DND-41 (cell line): Measurements from ENCODE around the gene MYH13.

Experiments used
- ATAC-seq: fragments of 200-7000 bp; cut with Tn5 transposase; 3 replicates; pipeline ENCODE4 v1.9.1; 2021; ENCODE audit warnings: low read depth; ENCODE audit not compliant: insufficient read depth
- DNase-seq: peaks from one replicate; pipeline ENCODE4 v3.0.0-alpha.2; 2020
- H2AFZ ChIP-seq: 2 replicates; pipeline ENCODE4 v1.6.0; 2012; ENCODE audit warnings: low read depth, low read length
- H3K27ac ChIP-seq: 2 replicates; pipeline ENCODE4 v1.5.1; 2012; ENCODE audit warnings: low read length, inconsistent platforms
- H3K27me3 ChIP-seq: fragments of 200-600 bp; sonication (generic); 2 replicates; pipeline ENCODE4 v1.6.0; 2012; ENCODE audit warnings: low read length, mild to moderate bottlenecking, inconsistent platforms; ENCODE audit not compliant: insufficient read depth, poor library complexity
- H3K36me3 ChIP-seq: 2 replicates; pipeline ENCODE4 v1.5.1; 2012; ENCODE audit warnings: low read length, inconsistent platforms; ENCODE audit not compliant: insufficient read depth
- H3K4me1 ChIP-seq: 2 replicates; pipeline ENCODE4 v1.5.1; 2012; ENCODE audit warnings: mild to moderate bottlenecking, low read length; ENCODE audit not compliant: insufficient read depth
- H3K4me2 ChIP-seq: 2 replicates; pipeline ENCODE4 v1.6.0; 2012; ENCODE audit warnings: mild to moderate bottlenecking, moderate library complexity, low read length, inconsistent platforms; ENCODE audit not compliant: insufficient read depth
- H3K4me3 ChIP-seq, 2 experiments: fragments of 200-600 bp in 1 of 2; shearing (Covaris generic) in 1 of 2; 2 replicates each; pipeline ENCODE4 v1.5.1; 2012 to 2016; ENCODE audit warnings: inconsistent platforms in 2 of 2, low read length in 2 of 2, mild to moderate bottlenecking in 2 of 2, low read depth in 1 of 2, moderate library complexity in 1 of 2
- H3K79me2 ChIP-seq: 2 replicates; pipeline ENCODE4 v1.6.0; 2012; ENCODE audit warnings: low read length, inconsistent platforms; ENCODE audit not compliant: insufficient read depth
- H3K9ac ChIP-seq: 2 replicates; pipeline ENCODE4 v1.6.0; 2012; ENCODE audit warnings: low read depth, mild to moderate bottlenecking, inconsistent platforms, low read length, moderate library complexity
- H3K9me3 ChIP-seq: 2 replicates; pipeline ENCODE4 v1.5.1; 2012; ENCODE audit warnings: low read length, moderate library complexity, mild to moderate bottlenecking, inconsistent platforms; ENCODE audit not compliant: insufficient read depth, severe bottlenecking
- H4K20me1 ChIP-seq: 2 replicates; pipeline ENCODE4 v1.6.0; 2012; ENCODE audit warnings: low read length; ENCODE audit not compliant: insufficient read depth
- CTCF ChIP-seq: IDR thresholded peaks from 2 replicates; pipeline ENCODE4 v1.5.1; 2012; ENCODE audit warnings: borderline replicate concordance, low read length, moderate library complexity, mild to moderate bottlenecking; ENCODE audit not compliant: poor library complexity, severe bottlenecking; ENCODE audit errors: extremely low read depth
- EZH2 ChIP-seq: IDR thresholded peaks from 3 replicates; pipeline ENCODE4 v1.6.1; 2012; ENCODE audit warnings: borderline replicate concordance, low read depth, mild to moderate bottlenecking, moderate library complexity, low read length, inconsistent platforms; ENCODE audit not compliant: severe bottlenecking

Gene MYH13

GRCh38 chr17:10354651-10355050 lies 18.2 kb downstream of the MYH13 start:
- H3K27me3 ChIP-seq: peaks cover under 1% of the 10 kb centered on the region
- H3K4me3 ChIP-seq: no peak overlapping the region
- no peaks in the 10 kb centered on the region for H3K9me3 ChIP-seq
- ATAC-seq (no peak), DNase-seq (no peak)
- H3K79me2 ChIP-seq: no peaks in the 10 kb centered on the region
- no peak overlapping the region for H2AFZ ChIP-seq
- no peak overlapping the region for H3K27ac ChIP-seq
- no peaks in the 10 kb centered on the region for H3K4me1 ChIP-seq
- no peaks in the 10 kb centered on the region for H4K20me1 ChIP-seq
- no peak overlapping the region for H3K9ac ChIP-seq
- TF ChIP-seq EZH2: no peak
- no peak for TF ChIP-seq CTCF
- H3K36me3 ChIP-seq: no peaks in the 10 kb centered on the region
- no peak overlapping the region for H3K4me2 ChIP-seq

GRCh38 chr17:10352893-10353292 lies 19.9 kb downstream of the MYH13 start:
- Histone ChIP-seq H3K4me3 (no peak overlapping the region), H3K4me1 (no peaks in the 10 kb centered on the region), H2AFZ (no peak overlapping the region), H3K79me2 (no peaks in the 10 kb centered on the region), H3K27me3 (no peaks in the 10 kb centered on the region), H3K36me3 (no peaks in the 10 kb centered on the region), H3K9me3 (no peaks in the 10 kb centered on the region), H3K27ac (no peak overlapping the region), H3K9ac (no peak overlapping the region), H4K20me1 (no peaks in the 10 kb centered on the region), H3K4me2 (no peak overlapping the region)
- DNase-seq (no peak), ATAC-seq (no peak)
- TF ChIP-seq CTCF: no peak
- no peak for TF ChIP-seq EZH2

GRCh38 chr17:10349403-10349802 lies 23.4 kb downstream of the MYH13 start:
- no peaks in the 10 kb centered on the region for H4K20me1 ChIP-seq
- H3K4me2 ChIP-seq: no peak overlapping the region
- no peaks in the 10 kb centered on the region for H3K9me3 ChIP-seq
- no peak overlapping the region for H3K4me3 ChIP-seq
- H3K4me1 ChIP-seq: no peaks in the 10 kb centered on the region
- H3K9ac ChIP-seq: no peak overlapping the region
- H3K79me2 ChIP-seq: no peaks in the 10 kb centered on the region
- TF ChIP-seq CTCF (peak; percentile 57), EZH2 (no peak)
- no peak overlapping the region for H2AFZ ChIP-seq
- no peaks in the 10 kb centered on the region for H3K27me3 ChIP-seq
- H3K27ac ChIP-seq: no peak overlapping the region
- ATAC-seq (no peak), DNase-seq (peak; percentile 24)
- H3K36me3 ChIP-seq: no peaks in the 10 kb centered on the region

- ATAC-seq (no peak), DNase-seq (no peak)
- no peak overlapping the region for H2AFZ ChIP-seq
- no peaks in the 10 kb centered on the region for H3K36me3 ChIP-seq
- no peak overlapping the region for H3K9ac ChIP-seq
- H3K27me3 ChIP-seq: no peaks in the 10 kb centered on the region
- no peaks in the 10 kb centered on the region for H4K20me1 ChIP-seq
- no peak overlapping the region for H3K4me3 ChIP-seq
- no peaks in the 10 kb centered on the region for H3K9me3 ChIP-seq
- H3K79me2 ChIP-seq: no peaks in the 10 kb centered on the region
- H3K4me2 ChIP-seq: no peak overlapping the region
- TF ChIP-seq EZH2 (no peak), CTCF (no peak)
- no peaks in the 10 kb centered on the region for H3K4me1 ChIP-seq
- no peak overlapping the region for H3K27ac ChIP-seq
Measured at GRCh38 chr17:10344816-10345215, 28.0 kb downstream of the MYH13 start.
